NOMO-1 treated with dmso at 0.1 percent for 144 hours (cell line): ENCODE results near the gene C11orf98.
"Not testable (repeated sequence)": the region's sequence is repeated elsewhere in the genome, so short reads cannot be mapped to it uniquely, and the experiment has no call there.

Experiments used
- DNase-seq: peaks from one replicate; lab custom pipeline; 2025; ENCODE audit not compliant: unreplicated experiment; lab: John Stamatoyannopoulos, UW

The C11orf98 gene

GRCh38 chr11:62665075-62665598 lies at the start of gene C11orf98, which contains the start of gene CSKMT:
Gene C11orf98 (minus strand): TSS chr11:62665210. CDS start chr11:62665169, 41 bp downstream.
Gene CSKMT (plus strand): TSS chr11:62665312. CDS start chr11:62665880, 568 bp downstream.
- DNase-seq, result peak; percentile 89

DNA sequence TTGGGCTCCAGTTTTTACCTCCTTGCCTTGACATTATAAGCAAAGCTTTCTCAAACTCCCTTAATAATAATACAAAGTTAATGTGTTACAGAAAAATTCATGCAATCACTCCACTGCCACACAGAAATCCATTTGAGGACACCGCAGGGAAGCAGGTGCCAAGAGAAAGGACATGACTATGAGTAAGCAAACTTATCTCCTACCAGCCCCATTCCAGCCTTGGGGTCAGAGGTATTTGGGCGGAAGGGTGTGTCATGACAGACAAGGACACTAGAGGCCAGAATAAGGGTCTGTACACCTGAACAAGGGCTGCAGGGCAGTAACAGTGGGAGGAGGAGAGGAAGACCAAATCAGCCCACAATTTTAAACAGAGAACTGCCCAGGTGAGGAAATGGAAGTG lies 48.3 kb upstream of the C11orf98 start:
- no peak for DNase-seq

DNA sequence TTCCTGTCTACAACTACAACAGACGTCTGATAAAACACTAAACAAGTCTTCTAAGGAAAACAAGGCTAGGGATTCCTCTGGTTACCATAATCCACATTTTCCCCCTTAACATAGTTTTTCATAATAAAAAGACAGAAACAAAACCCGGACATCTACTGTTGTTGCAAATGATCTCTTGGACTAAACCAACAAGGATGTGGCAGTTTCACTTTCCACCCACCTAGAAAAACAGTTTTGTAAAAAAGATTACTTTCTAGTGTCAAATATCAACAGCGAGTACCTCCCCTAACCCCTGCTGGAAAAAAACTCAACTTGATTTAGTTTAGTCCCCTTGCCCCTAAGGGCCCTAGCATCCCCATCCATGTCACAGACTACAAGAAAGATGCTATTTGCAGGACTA lies 47.9 kb upstream of the C11orf98 start:
- DNase-seq, result no peak

- DNase-seq, result no peak
Observed at GRCh38 chr11:62712276-62712812, 47.3 kb upstream of the C11orf98 start.

- DNase-seq, result no peak
Observed at GRCh38 chr11:62710001-62710345, 45.0 kb upstream of the C11orf98 start.

GRCh38 chr11:62709247-62710000 lies 44.4 kb upstream of the C11orf98 start:
- peak; percentile 98 for DNase-seq

DNA sequence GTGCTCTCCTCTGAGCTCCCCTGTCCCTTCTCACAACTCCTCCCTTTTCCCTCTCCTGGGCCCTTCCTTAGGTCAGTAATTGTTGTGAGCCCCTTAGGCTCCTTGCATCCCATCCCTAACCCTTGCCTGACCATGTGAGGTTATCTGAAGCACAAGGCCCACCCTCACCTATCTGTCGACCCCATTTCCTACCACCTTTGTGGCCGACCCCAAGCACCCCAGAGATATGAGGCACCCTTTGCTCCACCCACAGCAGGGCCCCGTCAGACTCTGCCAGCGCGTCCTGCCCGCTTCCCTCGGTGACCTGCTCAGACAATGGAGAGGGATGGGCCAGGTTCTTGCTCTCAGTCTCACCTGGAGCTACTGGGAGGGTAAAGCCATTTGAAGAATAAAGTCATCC lies 43.8 kb upstream of the C11orf98 start:
- no peak for DNase-seq

- no peak for DNase-seq
Observed at GRCh38 chr11:62708392-62708791, 43.4 kb upstream of the C11orf98 start.

DNA sequence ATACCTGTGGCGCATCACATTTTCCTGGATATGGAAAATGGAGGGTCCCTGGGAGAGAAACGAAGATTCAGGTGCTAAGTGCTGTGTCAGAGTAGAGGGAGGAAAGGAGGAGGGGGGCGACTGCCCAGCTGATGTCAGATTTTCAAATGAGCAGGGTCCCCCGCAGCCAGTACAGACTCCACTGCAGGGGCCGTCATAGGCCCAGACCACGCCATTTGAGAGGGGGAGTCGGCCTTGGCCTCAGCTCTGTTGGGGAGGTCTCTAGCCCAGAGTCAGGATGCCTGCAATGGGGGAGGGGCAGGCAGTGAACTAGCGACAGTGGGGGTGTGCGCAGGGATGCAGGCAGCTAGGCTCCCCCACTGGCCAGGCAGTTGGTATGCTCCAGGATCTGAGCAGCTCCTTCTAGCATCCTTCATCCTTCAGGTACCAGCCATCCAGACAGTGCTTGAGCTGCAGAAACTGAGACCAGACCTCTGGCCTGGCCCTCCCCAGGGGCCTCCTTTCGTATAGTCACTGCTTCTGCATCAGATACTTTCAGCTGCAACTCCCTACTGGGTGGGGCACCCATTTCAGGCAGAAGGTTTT lies 42.4 kb upstream of the C11orf98 start, which contains the start of the genes BSCL2 and GNG3:
TSS of gene BSCL2 (minus strand) at position 148 of the 585 bp plus-strand sequence. CDS start 229 bp downstream, outside the sequence.
TSS of gene GNG3 (plus strand) at position 400 of the 585 bp plus-strand sequence. CDS start 620 bp downstream, outside the sequence.
- DNase-seq, result no peak

DNA sequence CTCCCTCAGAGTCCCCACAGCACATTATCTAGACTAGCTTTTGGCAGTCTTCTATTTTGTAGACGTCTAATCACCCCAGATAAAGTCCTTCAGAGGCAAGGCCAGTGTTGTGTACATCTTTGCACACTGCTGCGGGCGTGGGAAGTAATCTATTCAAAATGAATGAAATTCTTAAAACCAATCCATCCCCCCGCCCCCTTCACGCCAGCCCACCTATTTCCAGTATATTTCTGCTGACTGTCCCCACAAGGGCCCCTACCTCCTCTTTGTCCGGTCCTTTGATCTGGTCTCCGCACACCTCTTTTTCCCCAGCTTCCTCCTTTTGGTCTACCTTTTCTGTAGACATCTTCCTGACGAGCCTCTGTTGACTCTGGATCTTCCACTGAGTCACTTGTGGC lies 41.8 kb upstream of the C11orf98 start:
- DNase-seq, result no peak

- DNase-seq, result peak; percentile 79
Observed at GRCh38 chr11:62705880-62706849, 41.2 kb upstream of the C11orf98 start.

- DNase-seq, result no peak
Observed at GRCh38 chr11:62705413-62705812, 40.4 kb upstream of the C11orf98 start.

DNA sequence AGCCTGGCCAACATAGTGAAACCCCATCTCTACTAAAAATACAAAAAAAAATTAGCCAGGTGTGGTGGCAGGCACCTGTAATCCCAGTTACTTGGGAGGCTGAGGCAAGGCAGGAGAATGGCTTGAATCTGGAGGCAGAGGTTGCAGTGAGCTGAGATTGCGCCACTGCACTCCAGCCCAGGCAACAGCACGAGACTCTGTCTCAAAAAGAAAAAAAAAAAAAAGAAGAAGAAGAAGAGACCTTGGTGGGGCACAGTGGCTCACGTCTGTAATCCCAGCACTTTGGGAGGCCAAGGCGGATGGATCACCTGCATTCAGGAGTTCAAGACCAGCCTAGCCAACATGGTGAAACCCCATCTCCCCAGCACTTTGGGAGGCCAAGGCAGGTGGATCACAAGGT lies 38.9 kb upstream of the C11orf98 start:
- not testable (repeated sequence) for DNase-seq

GRCh38 chr11:62702246-62702645 lies 37.2 kb upstream of the C11orf98 start:
- no peak for DNase-seq

DNA sequence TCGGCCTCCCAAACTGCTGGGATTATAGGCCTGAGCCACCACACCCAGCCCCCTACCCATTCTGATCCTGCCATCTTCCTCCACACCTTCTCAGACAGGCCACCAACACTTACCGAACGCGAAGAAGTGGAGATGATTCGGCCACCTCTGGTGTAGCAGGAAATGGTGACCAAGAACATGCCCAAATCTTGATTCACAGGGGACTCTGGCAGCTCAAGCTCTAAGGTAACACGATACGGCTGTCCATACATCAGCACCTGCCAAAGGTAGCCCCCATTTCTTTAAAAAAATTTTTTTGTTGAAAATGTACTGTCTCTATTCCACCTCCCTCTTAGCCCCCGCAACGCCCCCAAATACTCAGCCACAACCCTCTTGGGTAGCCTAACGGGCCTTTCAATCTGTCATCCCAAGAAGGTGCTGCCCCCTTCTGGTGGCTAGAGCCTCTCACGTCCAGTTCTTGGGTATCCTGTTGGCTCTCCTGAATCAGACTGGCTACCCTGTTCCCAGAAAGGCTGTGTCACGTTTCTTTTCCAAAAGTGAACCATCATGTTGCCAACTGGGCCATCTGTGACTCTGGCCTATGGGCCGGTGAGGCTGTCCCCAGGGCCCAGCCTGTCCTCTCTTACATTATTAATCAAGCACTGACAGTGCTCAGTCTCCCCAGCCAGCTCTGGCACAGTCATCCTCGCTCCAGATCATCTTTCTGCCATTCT lies 29.6 kb upstream of the C11orf98 start:
- peak; percentile 21 for DNase-seq

DNA sequence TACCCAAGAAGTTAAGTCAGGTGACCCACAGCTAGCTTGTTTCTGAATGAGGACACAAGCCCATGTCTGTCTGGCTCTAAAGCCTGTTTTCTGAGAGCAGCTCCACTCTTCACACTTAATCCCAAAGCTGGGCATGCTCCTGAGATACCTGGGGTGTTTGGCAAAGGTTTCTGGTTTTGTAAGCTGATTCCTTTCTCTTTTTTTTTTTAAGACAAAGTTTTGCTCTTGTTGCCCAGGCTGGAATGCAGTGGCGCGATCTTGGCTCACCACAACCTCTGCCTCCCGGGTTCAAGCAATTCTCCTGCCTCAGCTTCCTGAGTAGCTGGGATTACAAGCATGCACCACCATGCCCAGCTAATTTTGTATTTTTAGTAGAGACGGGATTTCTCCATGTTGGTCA lies 28.6 kb upstream of the C11orf98 start:
- not testable (repeated sequence) for DNase-seq

DNA sequence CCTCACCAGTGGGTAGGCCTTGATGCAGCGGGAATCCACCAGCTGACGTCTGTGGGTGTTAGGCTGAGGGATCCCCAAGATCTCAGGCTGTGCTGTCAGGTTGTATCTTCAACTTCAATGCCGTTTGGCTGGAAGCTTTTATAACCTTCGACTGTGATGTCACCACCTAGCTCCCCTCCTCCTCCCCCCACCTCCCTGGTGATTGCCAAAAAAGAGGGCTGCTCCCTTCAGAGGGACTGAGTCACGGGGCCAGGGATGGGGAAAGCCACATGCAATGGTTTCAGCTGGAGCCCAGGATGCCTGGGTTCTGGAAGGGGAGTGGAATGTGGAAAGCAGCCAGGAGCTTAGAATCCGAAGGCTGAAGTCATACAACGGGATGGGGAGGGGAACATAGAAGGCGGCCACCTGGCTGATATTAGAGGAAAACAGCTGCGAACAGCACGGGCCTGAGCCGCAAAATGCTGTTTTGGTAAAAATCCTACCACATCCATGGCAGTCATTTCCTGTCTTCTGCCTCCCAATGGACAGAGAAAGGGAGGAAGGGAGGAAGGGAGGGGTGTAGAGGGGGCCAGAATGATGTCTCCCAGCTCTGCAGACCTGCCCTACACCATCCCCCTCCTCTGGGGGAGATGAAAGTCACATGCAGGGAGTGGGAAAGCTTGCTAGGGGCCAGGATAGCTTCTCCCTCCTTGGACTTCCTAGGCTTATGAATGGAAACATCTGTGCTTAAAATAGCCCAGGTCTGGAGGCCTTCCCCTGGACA lies 24.6 kb upstream of the C11orf98 start, which contains the start of gene LRRN4CL:
TSS of gene LRRN4CL (minus strand) at position 110 of the 763 bp plus-strand sequence. CDS start 1,022 bp downstream, outside the sequence.
- DNase-seq, result no peak

DNA sequence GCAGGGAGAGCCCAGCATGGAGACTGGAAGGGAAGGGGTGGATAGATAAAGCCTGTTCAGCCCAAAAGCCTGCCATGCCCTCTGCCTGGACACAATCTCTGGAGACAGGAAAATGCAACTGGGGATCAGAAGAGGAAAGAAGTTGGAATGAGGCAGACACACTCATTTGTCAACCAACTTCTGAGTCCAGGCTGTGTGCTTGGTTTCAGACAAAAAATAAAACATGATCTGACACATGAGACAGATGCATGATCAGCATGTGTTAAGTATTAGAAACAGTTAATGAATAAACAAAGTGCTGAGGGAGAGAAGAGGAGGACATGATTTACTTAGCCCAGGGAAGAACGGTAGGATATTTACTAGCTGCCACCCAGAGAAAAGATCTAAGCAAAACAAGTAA lies 23.5 kb upstream of the C11orf98 start:
- DNase-seq, result no peak
